ENCODE data around the gene CENATAC. TPM values are rescaled to one million over a fixed set of nuclear protein-coding genes. Genes with fewer than 3 reads are reported as not detected.

Gene CENATAC
- total and polyA plus RNA-seq, 9 of the 15 experiments (the other 6 are each of a cell fraction or from before 2014, with no cell fraction given): 2.4 to 25.5 (median 13.7) TPM

DNA sequence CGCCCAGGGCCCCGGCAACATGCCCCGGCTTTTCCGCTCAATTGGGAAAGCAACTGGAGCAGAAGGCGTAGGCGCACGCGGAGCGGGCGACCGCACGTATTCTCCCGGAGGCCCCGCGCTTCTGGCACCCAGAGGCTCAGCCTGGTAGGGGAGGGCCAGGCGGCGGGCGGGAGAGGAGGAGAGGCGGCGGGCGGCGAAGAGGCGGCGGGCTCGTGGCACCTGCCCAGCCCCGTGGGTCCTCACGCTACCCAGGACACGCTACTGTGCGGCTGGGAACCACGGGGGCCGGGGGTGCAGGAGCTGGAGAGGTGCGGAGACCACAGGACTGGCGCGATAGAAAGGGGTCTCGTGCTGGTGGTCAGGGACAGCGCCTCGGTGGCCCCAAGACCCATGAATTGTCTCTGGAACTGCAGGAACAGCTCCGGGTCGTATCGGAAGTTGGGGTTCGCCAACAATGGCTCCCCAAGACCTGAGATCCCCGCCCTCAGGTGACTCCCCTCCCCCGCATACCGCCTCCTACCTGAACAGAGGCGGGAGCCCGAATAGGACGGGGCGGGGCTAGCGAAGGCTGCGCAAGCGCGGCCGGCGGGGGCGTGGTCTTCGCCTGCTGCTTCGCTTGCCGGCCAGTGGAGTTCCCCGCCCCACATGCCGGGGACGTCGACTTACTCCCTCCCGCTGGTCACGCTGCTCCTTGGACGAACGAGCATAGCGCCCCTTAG lies 32.5 kb downstream of the CENATAC start, which contains the start of gene SLC37A4 (continued):
- no peak for TF ChIP-seq ZNF444 (CRISPR knock-in tag; IDR thresholded peaks at IDR 0.05)
- TF ChIP-seq, protein P1, sequence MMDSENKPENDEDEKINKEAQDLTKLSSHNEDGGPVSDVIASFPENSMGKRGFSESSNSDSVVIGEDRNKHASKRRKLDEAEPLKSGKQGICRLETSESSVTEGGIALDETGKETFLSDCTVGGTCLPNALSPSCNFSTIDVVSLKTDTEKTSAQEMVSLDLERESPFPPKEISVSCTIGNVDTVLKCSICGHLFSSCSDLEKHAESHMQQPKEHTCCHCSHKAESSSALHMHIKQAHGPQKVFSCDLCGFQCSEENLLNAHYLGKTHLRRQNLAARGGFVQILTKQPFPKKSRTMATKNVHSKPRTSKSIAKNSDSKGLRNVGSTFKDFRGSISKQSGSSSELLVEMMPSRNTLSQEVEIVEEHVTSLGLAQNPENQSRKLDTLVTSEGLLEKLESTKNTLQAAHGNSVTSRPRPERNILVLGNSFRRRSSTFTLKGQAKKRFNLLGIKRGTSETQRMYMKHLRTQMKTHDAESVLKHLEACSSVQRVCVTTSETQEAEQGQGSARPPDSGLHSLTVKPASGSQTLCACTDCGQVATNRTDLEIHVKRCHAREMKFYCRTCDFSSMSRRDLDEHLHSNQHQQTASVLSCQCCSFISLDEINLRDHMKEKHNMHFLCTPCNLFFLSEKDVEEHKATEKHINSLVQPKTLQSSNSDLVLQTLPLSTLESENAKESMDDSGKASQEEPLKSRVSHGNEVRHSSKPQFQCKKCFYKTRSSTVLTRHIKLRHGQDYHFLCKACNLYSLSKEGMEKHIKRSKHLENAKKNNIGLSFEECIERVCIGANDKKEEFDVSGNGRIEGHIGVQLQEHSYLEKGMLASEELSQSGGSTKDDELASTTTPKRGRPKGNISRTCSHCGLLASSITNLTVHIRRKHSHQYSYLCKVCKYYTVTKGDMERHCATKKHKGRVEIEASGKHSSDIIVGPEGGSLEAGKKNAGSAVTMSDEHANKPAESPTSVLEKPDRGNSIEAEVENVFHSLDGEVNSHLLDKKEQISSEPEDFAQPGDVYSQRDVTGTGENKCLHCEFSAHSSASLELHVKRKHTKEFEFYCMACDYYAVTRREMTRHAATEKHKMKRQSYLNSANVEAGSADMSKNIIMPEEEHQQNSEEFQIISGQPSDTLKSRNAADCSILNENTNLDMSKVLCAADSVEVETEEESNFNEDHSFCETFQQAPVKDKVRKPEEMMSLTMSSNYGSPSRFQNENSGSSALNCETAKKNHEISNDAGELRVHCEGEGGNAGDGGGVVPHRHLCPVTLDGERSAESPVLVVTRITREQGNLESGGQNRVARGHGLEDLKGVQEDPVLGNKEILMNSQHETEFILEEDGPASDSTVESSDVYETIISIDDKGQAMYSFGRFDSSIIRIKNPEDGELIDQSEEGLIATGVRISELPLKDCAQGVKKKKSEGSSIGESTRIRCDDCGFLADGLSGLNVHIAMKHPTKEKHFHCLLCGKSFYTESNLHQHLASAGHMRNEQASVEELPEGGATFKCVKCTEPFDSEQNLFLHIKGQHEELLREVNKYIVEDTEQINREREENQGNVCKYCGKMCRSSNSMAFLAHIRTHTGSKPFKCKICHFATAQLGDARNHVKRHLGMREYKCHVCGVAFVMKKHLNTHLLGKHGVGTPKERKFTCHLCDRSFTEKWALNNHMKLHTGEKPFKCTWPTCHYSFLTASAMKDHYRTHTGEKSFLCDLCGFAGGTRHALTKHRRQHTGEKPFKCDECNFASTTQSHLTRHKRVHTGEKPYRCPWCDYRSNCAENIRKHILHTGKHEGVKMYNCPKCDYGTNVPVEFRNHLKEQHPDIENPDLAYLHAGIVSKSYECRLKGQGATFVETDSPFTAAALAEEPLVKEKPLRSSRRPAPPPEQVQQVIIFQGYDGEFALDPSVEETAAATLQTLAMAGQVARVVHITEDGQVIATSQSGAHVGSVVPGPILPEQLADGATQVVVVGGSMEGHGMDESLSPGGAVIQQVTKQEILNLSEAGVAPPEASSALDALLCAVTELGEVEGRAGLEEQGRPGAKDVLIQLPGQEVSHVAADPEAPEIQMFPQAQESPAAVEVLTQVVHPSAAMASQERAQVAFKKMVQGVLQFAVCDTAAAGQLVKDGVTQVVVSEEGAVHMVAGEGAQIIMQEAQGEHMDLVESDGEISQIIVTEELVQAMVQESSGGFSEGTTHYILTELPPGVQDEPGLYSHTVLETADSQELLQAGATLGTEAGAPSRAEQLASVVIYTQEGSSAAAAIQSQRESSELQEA (IDR thresholded peaks at IDR 0.05; ENCODE audit: low read depth): no peak
- peak; percentile 100 for TF ChIP-seq L3MBTL2 (IDR thresholded peaks at IDR 0.05)
- TF ChIP-seq ZSCAN32 (CRISPR knock-in tag; IDR thresholded peaks at IDR 0.05): no peak
- no peak for TF ChIP-seq ZNF764 (CRISPR knock-in tag; IDR thresholded peaks at IDR 0.05; ENCODE audit: low read depth)
- TF ChIP-seq SIN3B (IDR thresholded peaks at IDR 0.05; ENCODE audit: low read depth): no peak
- TF ChIP-seq ZNF696 (CRISPR knock-in tag; conservative IDR thresholded peaks at IDR 0.05): no peak
- no peak for TF ChIP-seq COPS2 (conservative IDR thresholded peaks at IDR 0.05)
- no peak; the same call in 1 of the 2 replicates for TF ChIP-seq DPF2 (IDR thresholded peaks at IDR 0.05)
- TF ChIP-seq ZNF431 (CRISPR knock-in tag; IDR thresholded peaks at IDR 0.05): no peak
- no peak for TF ChIP-seq ZNF551 (CRISPR knock-in tag; IDR thresholded peaks at IDR 0.05)
- peak; percentile 30; the same call in 1 of the 2 replicates for TF ChIP-seq PML (IDR thresholded peaks at IDR 0.05; ENCODE audit: low read length)
- TF ChIP-seq STAT5B (CRISPR knock-in tag; IDR thresholded peaks at IDR 0.05): no peak
- TF ChIP-seq, protein P2, sequence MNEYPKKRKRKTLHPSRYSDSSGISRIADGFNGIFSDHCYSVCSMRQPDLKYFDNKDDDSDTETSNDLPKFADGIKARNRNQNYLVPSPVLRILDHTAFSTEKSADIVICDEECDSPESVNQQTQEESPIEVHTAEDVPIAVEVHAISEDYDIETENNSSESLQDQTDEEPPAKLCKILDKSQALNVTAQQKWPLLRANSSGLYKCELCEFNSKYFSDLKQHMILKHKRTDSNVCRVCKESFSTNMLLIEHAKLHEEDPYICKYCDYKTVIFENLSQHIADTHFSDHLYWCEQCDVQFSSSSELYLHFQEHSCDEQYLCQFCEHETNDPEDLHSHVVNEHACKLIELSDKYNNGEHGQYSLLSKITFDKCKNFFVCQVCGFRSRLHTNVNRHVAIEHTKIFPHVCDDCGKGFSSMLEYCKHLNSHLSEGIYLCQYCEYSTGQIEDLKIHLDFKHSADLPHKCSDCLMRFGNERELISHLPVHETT (CRISPR knock-in tag; conservative IDR thresholded peaks at IDR 0.05 in 1 of 2, IDR thresholded peaks at IDR 0.05 in 1 of 2): 0 out of 4 replicates have a peak, but pooled peaks of 1 of the 2 experiments have one; percentile 16
- no peak for TF ChIP-seq ZBTB26 (CRISPR knock-in tag; IDR thresholded peaks at IDR 0.05)
- TF ChIP-seq RBM25 (IDR thresholded peaks at IDR 0.05; ENCODE audit: low read depth, low read length, severe bottlenecking): no peak
